Measurements from ENCODE around the gene VASP.

- TF ChIP-seq CTCF (IDR thresholded peaks at IDR 0.05) (no peak), POLR2AphosphoS5 (IDR thresholded peaks at IDR 0.05; ENCODE audit: insufficient read depth in 1 of 2, low read depth in 1 of 2) (no peak)
These were observed 67.9 kb downstream of the VASP start for GRCh38 chr19:45575216-45575615.

Data from vagina (tissue), 2 donors.